Spleen (tissue), 11 donors: ENCODE data around the gene KLHL13. TPM values are rescaled to one million over a fixed set of nuclear protein-coding genes. Genes with fewer than 3 reads are reported as not detected.

Experiments used
- DNase-seq: peaks from one replicate; pipeline ENCODE4 v3.0.0-alpha.2; 2020
- H3K27ac ChIP-seq, 8 donors: fragments of 200-600 bp; sonication (generic) in 7 of 8; 1 replicate in 4 of 8; 2 replicates in 4 of 8; pipeline versions ENCODE4 v1.5.0 to v1.8.0; 2016 to 2021; ENCODE audit warnings: inconsistent platforms in 4 of 8, mild to moderate bottlenecking in 4 of 8, moderate library complexity in 1 of 8
- H3K27me3 ChIP-seq, 7 donors: fragments of 200-600 bp; sonication (generic) in 6 of 7; replicated peaks in 1 of 7; 1 replicate in 4 of 7; 2 replicates in 3 of 7; pipeline versions ENCODE4 v1.5.0 to v1.8.0; 2016 to 2021; ENCODE audit warnings: inconsistent platforms in 3 of 7, mild to moderate bottlenecking in 1 of 7
- H3K36me3 ChIP-seq, 6 donors: fragments of 200-600 bp; sonication (generic) in 5 of 6; 1 replicate in 4 of 6; 2 replicates in 2 of 6; pipeline versions ENCODE4 v1.5.0 to v1.8.0; 2016 to 2021; ENCODE audit warnings: inconsistent platforms in 2 of 6
- H3K4me1 ChIP-seq, 6 donors: fragments of 200-600 bp; sonication (generic) in 5 of 6; 1 replicate in 3 of 6; 2 replicates in 3 of 6; pipeline versions ENCODE4 v1.5.0 to v1.8.0; 2016 to 2021; ENCODE audit warnings: inconsistent platforms in 3 of 6
- H3K4me3 ChIP-seq, 8 donors: fragments of 200-600 bp; sonication (generic) in 7 of 8; 1 replicate in 4 of 8; 2 replicates in 4 of 8; pipeline versions ENCODE4 v1.5.0 to v1.8.0; 2016 to 2021; ENCODE audit warnings: inconsistent platforms in 4 of 8, mild to moderate bottlenecking in 4 of 8, moderate library complexity in 2 of 8
- H3K9me3 ChIP-seq, 8 donors: fragments of 200-600 bp; sonication (generic) in 7 of 8; 1 replicate in 4 of 8; 2 replicates in 4 of 8; pipeline versions ENCODE4 v1.5.0 to v1.8.0; 2016 to 2021; ENCODE audit warnings: inconsistent platforms in 4 of 8
- POLR2A ChIP-seq, 3 donors: fragments of 450-650 bp; IDR thresholded peaks; one replicate each; pipeline ENCODE4 v1.5.1; 2017; ENCODE audit warnings: antibody characterized with exemption in 3 of 3, mild to moderate bottlenecking in 1 of 3
- POLR2AphosphoS5 ChIP-seq, 3 donors: sonication (generic); formaldehyde crosslinking; IDR thresholded peaks; one replicate each; pipeline ENCODE4 v1.5.1; 2017; ENCODE audit warnings: antibody characterized with exemption in 3 of 3
- WGBS, 5 donors: extraction: QIAGEN DNeasy Blood & Tissue Kit in 3 of 5; methylation state at CpG; one replicate each; pipeline versions ENCODE4 v1.1.5 to v1.1.7; 2013 to 2018; 5-methylcytosine and 5-hydroxymethylcytosine counted together
- intact Hi-C: fragments of 100-400 bp; cut with DNase I; formaldehyde crosslinking; loops from one replicate; pipeline ENCODE4 v1.15.0; 2023; ENCODE audit warnings: low total_unique reads
- polyA plus RNA-seq, 3 donors: library from polyadenylated mRNA; stranded (reverse); fragments of 200-250 nt; gene quantifications; one replicate each; pipeline ENCODE4 v1.2.1, GENCODE V29; 2013
- total RNA-seq, 7 donors: library from RNA; depleted of rRNA in 3 of 7; stranded (reverse); fragments of >200 nt in 3 of 7; fragmentation: NEBNext Ultra II Directional in 4 of 7; extraction: Animal tissue kit (Norgen Biotek cat#: 25700) in 4 of 7; gene quantifications; one replicate each; pipeline versions ENCODE4 v1.1.0 to v1.2.1, GENCODE V29; 2016 to 2021
- TF ChIP-seq, protein P1 (sequence below), 11 experiments: fragments of 200-600 bp in 7 of 11; fragments of 450-650 bp in 4 of 11; sonication (generic) in 4 of 11; IDR thresholded peaks in 8 of 11; conservative IDR thresholded peaks in 3 of 11; 1 replicate in 7 of 11; 2 replicates in 4 of 11; pipeline versions ENCODE4 v1.4.0 to v1.8.0; 2016 to 2021; ENCODE audit warnings: antibody characterized with exemption in 11 of 11, inconsistent platforms in 4 of 11, mild to moderate bottlenecking in 1 of 11
- donor health status: healthy with polysubstance abuse.
- donor health status: DM: no; HTN: no; CAD: no; lungs with moderate emphysema.
- donor health status: DM: no; HTN: no; CAD: no.
- donor health status: Bipolar disorder and iron deficiency.
- donor health status: healthy.
- donor health status: DM: no; HTN: no; CAD: no.
- donor health status: DM: yes; HTN: yes; CAD: no.

The KLHL13 gene
- total and polyA plus RNA-seq, 10 donors = 0.17 to 2.7 (median 1.5) TPM

DNA sequence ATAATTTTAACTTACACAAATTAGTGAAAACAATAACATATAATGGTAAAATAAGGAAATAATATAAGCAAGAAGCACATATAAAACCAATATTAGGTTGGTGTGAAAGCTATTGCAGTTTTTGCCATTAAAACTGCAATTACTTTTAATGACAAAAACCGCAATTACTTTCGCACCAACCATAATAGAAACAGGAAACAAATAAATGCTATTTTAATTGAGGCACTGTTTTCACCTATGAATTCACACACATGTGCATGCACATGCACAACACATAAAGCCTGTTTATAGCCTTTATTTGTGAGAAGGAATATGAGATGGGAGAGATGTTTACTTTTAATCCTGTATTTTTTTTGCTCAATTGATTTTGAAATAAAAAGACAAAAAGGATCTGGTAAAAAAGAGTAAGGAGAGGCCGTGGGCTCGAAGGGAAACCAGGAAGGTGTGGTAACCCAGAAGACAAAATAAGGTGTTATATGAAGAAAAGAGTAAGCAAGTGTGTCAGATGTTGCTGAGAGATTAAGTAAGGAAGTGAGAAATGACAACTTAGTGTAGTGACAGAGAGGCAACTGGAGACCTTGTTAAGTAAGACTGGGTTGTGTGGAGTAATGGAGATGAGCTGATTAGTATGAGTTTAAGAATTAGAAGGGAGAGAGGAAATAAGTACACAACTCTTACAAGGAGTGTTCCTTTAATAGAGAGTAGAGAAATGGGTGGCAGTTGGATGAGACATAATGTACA is 69.0 kb downstream of the KLHL13 start:
- Histone ChIP-seq H3K27ac (no peak overlapping the region), H3K9me3 (peaks cover 0 to 26% (median 11%) of the 10 kb centered on the region in 8 donors), H3K4me3 (no peak overlapping the region), H3K4me1 (no peaks in the 10 kb centered on the region), H3K36me3 (no peaks in the 10 kb centered on the region), H3K27me3 (no peaks in the 10 kb centered on the region)
- no peak for DNase-seq
- intact Hi-C loops = no loop called here
- TF ChIP-seq POLR2A (IDR thresholded peaks at IDR 0.05) (no peak), POLR2AphosphoS5 (IDR thresholded peaks at IDR 0.05) (no peak)
- TF ChIP-seq, protein P1, sequence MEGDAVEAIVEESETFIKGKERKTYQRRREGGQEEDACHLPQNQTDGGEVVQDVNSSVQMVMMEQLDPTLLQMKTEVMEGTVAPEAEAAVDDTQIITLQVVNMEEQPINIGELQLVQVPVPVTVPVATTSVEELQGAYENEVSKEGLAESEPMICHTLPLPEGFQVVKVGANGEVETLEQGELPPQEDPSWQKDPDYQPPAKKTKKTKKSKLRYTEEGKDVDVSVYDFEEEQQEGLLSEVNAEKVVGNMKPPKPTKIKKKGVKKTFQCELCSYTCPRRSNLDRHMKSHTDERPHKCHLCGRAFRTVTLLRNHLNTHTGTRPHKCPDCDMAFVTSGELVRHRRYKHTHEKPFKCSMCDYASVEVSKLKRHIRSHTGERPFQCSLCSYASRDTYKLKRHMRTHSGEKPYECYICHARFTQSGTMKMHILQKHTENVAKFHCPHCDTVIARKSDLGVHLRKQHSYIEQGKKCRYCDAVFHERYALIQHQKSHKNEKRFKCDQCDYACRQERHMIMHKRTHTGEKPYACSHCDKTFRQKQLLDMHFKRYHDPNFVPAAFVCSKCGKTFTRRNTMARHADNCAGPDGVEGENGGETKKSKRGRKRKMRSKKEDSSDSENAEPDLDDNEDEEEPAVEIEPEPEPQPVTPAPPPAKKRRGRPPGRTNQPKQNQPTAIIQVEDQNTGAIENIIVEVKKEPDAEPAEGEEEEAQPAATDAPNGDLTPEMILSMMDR (IDR thresholded peaks at IDR 0.05 in 8 of 11, conservative IDR thresholded peaks at IDR 0.05 in 3 of 11) = no peak
- 38 to 58% (median 54%) methylated on average over 4 of the region's 4 CpGs for WGBS, 5 donors

DNA sequence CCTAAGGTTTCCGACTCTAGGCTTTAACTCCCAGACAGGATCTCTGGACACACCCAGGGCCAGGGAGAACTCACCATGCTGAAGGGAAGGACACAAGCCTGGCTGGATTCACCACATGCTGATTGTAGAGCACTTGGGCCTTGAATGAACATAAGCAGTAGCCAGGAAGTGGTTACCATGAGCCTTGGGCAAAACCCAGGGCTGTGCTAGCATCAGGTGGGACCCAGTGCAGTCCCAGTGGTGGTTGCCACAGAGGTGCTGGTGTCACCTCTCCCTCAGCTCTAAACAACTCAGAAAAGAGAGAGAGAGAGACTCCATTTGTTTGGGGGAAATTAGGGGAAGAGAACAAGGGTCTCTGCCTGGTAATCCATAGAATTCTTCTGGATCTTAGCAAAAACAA is 77.0 kb downstream of the KLHL13 start:
- H3K27ac ChIP-seq = no peak overlapping the region
- TF ChIP-seq POLR2A (IDR thresholded peaks at IDR 0.05) (no peak), POLR2AphosphoS5 (IDR thresholded peaks at IDR 0.05) (no peak)
- TF ChIP-seq, protein P1 (IDR thresholded peaks at IDR 0.05 in 8 of 11, conservative IDR thresholded peaks at IDR 0.05 in 3 of 11) = no peak
- no peak for DNase-seq
- H3K4me1 ChIP-seq = no peaks in the 10 kb centered on the region
- no peaks in the 10 kb centered on the region for H3K36me3 ChIP-seq
- H3K9me3 ChIP-seq = peaks cover 0 to 22% (median 11%) of the 10 kb centered on the region in 8 donors
- H3K27me3 ChIP-seq = no peaks in the 10 kb centered on the region
- intact Hi-C loops = no loop called here
- H3K4me3 ChIP-seq = no peak overlapping the region
- WGBS, 5 donors = 70 to 100% (median 93%) methylated on average over 1 of the region's 1 CpG; no CpG with 5 or more reads in 1 of the 5 donors

DNA sequence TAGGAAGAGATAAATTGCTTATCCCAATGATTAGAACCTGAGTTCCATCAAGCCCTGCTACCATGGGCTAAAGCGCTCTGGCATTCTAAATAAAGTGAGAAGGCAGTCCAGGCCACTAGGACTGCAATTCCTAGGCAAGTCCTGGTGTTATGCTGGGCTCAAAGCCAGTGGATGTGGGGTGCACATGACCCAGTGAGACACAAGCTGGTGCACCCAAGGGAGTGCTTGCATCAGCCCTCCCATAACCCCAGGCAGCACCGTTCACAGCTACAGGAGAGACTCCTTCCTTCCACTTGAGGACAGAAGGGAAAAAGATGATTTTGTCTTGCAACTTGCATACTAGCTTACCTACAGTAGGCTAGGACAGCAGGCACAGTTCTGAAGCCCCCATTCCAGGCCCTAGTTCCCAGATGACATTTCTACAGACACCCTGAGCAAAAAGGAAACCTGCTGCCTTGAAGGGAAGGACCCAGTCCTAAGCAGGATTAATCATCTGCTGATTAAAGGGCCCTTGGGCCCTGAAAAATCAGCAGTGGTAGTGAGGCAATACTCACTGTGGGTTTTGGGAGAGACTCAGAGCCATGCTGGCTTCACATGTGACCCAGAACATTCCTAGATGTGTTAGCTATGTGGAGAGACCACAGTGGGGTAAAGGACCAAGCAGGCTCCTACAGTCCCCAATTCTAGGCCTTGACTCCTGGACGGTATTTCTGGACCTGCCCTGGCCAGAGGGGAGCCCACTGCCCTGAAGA is 77.8 kb downstream of the KLHL13 start:
- intact Hi-C loops = no loop called here
- 64 to 89% (median 75%) methylated on average over 2 to 3 of the region's 3 CpGs for WGBS, 5 donors

More for the DNA sequence above, 77.8 kb downstream of the KLHL13 start:
- Histone ChIP-seq H3K9me3 (peaks cover 0 to 14% (median 7%) of the 10 kb centered on the region in 8 donors), H3K4me3 (no peak overlapping the region), H3K36me3 (no peaks in the 10 kb centered on the region), H3K27me3 (no peaks in the 10 kb centered on the region), H3K27ac (no peak overlapping the region), H3K4me1 (no peaks in the 10 kb centered on the region)
- no peak for DNase-seq
- TF ChIP-seq, protein P1 (IDR thresholded peaks at IDR 0.05 in 8 of 11, conservative IDR thresholded peaks at IDR 0.05 in 3 of 11) = no peak
- TF ChIP-seq POLR2AphosphoS5 (IDR thresholded peaks at IDR 0.05) (no peak), POLR2A (IDR thresholded peaks at IDR 0.05) (no peak)
